Activated CD8-positive, alpha-beta memory T cell treated with anti-CD3 and anti-CD28 coated beads for 48 hours (primary cell): ENCODE data around the gene RGS8.
"Not testable (repeated sequence)": the region's sequence is repeated elsewhere in the genome, so short reads cannot be mapped to it uniquely, and the experiment has no call there.

Experiments
- DNase-seq, 3 experiments: peaks; one replicate each; pipeline ENCODE4 v3.0.0-alpha.2; 2020; ENCODE audit warnings: low read depth in 2 of 3, low spot score in 2 of 3

Gene RGS8

DNA sequence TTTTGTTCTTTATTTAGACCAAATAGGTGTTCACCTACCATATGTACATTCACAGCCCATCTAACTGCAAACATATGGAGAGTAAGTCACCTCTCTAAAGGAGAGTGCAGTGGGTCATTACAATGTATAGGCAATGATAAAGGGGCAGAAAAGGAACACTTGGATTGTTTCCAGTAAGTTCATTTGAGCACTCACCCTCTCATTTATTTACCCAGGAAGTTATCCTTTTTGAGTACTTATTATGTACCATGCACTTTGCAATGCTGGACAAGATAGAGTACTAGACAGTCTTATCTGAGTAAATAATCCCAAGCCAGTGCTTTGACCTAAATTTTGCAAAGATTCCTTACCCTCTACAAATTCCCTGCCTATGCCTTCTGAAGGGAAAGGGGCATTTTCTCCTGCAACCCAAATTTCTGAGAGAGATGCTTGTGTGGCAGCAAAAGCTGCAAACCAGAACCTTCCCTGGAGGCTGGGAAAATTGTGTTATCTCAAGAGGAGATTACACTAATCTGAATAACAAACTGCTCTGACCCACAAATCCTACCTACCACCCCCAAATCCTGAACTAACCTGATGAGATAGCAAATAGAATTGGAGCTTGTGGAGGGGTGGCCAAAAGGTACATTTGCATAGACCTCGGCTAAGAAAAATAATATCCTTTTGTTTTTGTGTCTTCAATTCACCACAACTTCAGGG is 18.6 kb upstream of the RGS8 start:
- DNase-seq: no peak

DNA sequence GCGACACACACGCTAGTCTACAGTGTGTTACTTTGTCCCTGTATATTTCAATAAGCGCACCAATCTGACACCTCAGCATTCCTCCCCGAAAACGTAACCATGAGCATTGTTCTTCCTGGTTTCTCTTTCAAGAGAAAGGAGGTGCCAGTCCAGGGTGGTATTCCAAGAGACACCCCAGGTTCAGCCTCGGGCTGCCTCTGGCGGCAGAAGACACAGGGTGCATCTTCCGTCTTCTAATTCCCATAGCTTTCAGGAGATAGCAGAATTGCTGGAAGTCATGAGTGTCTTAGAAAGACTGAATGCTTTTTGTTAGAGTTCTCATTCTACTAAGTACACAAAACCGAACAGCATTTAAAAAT is 15.9 kb upstream of the RGS8 start:
- DNase-seq: no peak

DNA sequence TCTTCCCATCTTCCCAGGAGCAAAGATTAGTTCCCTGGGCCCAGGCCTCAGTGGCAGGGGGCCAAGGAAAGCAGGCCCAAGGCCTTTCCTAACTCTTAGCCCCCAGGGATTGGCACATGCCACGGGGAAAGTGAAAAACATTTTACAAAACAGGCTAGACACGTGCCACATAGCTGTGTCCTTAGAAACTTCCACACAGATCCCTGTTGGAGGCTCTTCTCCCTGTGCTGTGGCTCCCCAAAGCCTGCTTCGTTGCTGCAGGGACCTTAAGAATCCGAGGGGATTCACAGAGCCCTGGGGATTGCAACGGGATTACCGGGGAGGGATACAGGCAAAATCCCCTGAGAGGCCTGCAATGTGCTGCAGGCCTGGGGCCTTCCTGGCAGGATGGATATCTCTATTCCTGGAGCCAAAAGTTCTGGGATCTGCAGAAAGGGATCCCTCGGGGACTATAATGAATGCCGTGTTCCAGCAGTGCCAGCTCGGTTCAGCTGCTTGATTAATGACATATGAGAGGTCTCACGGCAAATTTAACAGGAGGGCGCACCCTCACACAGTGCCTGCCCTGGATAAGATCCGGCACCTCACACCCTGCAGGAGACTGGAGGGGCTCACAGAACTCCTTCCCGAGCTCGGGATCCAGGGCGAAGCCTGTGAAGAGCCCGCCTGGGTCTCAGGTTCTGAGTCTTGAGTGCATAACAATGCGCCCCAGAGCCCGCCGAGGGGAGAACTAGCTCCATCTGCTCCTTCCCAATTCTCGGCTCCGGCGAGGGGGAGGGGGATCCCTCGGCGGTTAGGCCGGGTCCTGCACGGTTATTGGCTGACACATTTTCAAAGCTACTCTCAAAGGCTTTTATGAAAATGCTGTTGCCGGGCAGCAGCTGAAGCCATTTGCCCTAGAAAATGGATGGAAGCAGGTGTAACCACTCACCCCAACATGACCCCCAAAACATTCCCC is 15.3 kb upstream of the RGS8 start:
- no peak for DNase-seq

DNA sequence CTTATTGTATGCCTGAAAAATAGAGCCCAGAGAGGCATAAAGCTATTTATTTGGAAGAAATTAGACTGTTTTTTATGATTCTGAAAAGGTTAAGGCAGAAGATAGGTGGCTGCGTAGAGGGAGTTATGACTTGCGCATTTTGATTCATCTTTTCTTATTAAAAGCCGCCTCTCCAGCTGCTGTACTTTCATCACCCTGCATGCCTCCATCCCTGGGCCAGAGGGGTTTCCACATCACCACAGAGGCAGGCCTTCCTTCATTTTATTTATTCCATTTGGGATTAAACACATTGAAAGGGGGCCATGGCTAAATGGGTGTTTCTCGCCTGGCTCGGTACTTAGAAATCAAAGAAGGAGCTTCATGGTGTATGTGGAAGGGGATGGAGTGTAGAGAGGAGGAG is 14.6 kb upstream of the RGS8 start:
- DNase-seq: no peak

DNA sequence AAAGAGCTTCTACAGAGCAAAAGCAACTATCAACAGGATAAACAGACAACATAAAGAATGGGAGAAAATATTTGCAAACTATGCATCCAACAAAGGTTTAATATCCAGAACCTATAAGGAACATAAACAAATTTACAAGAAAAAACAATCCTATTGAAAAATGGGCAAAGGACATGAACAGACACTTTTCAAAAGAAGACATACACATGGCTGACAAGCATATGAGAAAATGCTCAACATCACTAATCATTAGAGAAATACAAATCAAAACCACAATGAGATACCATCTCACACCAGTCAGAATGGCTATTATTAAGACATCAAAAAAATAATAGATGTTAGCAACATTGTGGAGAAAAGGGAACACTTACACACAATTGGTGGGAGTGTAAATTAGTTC is 8.8 kb upstream of the RGS8 start:
- DNase-seq: not testable (repeated sequence)

DNA sequence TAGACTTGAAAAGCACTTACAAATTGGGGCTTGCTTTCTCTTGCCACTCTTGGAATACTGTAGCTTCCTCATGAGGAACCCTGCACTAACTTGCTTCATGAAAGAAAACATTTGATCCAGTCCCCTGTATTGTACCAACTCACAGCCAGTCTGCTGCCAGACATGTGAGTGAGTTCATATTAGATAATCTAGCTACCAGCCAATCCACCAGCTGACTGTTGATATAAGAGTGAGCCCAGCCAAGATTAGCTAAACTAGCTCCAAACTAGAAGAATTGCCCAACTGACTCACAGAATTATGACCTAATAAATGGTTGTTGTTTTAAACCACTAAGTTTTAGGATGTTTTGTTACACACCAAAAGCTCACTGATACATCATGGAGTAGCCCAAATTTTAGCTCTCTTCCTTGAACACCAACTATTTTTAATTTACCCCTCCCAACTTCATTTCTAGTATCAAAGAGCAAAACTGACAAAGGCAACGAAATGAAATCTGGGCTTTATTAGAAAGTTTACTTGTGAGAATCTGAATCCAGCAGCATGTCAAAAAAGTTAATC is 6.6 kb upstream of the RGS8 start:
- DNase-seq: no peak

DNA sequence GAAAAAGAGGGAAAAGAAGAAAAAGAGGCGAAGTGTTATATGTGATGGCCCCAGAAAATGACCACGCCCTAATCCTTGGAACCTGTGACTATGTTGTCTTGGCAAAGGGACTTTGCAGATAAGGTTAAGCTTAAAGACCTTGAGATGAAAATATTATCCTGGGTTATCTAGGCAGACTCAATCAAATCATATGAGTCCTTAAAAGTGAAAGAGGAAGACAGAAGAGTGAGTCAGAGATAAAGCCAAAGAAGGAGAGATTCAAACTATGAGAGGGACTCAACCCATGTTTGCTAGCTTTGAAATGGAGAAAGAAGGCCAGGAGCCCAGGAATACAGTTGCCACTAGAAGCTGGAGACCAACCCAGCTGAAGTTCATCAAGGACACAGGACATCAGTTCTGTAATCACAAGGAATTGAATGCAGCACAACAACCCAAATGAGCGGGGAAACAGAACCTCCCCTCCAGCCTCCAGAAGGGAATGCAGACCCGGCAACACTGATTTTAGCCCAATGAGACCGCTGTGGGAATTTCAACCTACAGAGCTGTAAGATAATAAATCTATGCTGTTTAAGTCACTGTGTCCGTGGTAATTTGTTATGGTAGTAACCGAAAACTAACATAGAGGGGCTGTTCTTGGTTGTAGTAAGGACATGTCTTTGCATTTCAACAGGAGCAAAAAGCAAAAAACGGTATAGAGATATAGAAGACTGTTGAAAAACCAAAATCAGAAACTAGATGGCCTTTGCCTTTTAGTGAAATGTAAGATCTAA is 4.2 kb upstream of the RGS8 start:
- no peak for DNase-seq

DNA sequence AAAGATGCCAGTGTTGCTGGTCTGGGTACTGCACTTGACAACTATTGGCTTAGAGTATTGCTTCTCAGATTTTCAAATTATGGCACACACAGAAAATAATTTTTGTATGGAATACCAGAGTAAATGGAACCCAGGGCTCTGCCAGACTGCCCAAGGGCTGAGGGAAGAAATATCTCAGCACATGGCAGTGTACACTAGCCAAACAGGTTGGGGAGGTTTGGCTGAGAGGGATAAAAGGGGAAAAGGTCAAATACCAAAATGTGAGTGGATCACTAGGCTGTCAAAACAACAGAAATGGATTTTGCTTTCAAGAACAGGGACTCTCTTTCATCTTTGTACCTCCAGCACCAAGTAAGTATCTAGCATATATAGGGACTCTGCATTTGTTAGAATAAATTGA is 3.0 kb upstream of the RGS8 start:
- DNase-seq: no peak

DNA sequence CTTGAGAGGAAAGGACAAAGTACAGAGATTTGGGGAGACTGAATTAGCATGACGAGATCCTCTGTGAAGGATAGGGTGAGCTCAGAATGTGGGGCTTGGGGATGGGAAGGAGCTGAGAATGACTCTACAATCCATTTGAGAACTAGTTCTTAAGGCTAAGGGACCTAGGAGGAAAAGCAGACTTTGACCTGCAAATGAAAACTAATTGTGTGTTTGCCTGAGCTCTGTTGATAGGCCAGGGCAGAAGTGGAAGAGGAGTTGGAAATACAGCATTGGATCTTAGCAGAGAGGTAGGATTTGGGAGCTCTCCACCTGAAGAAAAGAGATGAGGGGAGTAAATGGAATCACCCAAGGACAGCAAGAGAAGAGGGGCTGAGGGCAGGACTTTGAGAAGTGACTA is 2.1 kb upstream of the RGS8 start:
- DNase-seq: no peak

DNA sequence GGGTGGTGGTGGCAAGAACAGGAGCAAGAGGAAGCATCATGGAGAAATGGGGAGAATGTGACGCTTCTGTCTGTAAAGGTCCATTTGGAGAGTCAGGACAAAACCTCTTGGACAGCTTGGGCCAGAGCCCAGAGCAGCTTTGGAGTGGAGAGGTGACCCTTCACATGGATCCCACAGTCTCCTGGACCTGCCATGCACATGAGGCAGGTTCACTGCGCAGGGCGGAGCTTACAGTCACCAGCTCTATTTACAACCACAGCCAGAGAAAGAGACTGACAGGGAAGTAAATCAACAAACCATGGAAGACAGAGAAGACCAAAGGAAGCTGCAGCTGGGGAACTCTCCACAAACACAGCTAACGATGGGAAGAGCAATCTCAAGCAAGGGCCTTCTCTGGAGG is 828 bp upstream of the RGS8 start:
- DNase-seq: no peak

DNA sequence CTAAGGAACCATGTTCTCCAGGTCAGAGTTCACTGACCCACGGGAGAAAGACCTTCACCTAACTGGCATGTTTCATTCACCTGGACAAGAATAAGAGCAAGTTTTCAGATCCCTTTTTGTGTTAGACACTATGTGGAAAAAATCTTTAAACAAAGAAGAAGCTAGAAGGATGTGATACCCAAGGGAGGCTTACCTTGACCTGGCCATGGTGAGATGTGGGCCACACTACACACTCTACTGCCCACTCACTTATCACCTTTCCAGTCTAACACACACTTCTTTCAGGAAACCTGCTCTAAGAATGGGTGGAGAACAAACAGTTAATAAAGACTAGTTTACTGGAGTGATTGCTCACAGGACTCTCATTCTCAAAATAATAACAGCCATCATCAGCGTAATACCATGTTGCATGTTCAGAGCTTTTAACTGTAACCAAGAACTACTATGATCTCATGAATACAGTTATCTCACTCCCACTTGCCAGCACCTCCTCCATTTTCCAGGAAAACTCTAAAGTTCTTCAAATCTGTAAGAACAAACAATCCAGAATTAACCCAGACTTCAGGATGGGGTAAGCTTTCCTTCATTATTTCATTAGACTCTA is 1.4 kb downstream of the RGS8 start:
- DNase-seq: no peak

DNA sequence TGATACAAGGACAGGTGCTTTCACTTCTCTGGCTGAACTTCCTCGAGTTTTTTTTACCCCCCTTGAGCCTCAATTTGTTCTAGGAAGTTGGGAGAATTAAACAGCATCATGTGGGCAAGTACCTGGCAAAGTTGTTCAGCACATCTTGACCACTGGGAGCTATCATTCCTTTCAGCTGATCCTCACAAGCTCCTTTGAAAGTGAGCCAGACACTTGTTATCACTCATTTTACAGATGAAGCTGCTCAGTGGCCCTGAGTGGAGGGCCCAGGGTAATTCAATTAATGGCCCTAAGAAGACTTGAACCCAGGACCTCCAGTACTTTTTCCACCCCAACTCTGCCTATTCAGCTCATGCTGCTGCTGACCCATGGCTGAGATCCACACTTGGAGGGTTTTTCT is 2.0 kb downstream of the RGS8 start:
- no peak for DNase-seq

DNA sequence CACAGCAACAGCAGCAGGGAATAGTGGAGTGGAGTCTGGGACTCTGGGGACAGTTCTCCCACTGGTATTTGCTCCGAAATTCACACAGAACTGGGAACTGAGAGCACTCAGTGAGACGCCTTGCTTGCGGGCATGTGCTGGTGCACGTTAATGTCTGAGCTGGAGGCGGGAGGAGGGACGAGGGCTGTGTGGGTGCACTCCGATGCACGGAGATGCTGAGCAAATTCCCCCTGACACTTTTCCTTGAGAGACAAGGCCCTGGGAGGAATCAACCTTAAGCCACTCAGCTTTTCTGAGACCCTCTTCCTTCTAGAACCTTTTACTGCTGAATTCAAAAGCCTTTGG is 2.8 kb downstream of the RGS8 start:
- DNase-seq: no peak

DNA sequence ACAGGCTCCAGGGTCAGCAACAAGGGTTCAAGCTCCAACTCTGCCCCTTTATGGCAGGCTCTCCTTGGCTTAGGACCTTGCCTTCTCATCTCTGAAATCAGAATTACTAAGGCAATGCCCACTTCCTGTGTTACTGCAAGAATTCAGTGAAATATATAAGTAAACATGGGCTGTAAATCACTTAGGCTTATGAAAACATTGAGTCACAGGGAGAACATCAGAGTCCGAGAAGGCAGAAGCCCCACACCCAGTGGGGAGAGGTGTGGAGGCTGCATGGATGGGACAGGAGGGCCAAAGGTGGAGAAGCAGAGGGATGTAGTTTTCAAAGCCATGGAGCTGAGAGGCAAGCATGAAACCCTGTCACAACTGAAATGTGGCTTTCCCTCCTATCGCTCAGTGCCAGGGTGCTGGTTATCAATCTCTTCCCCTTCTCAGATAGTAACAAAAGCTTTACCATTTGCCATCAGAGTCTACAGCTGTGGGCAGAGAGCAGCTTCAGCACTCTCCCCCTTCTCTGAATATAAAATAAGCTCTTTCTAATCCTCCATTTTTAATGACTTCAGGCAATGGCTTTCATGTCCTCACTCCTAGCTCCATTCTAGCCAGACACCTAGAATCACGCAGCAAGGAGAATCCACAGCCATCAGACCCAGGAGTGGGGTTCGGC is 3.4 kb downstream of the RGS8 start:
- no peak for DNase-seq

DNA sequence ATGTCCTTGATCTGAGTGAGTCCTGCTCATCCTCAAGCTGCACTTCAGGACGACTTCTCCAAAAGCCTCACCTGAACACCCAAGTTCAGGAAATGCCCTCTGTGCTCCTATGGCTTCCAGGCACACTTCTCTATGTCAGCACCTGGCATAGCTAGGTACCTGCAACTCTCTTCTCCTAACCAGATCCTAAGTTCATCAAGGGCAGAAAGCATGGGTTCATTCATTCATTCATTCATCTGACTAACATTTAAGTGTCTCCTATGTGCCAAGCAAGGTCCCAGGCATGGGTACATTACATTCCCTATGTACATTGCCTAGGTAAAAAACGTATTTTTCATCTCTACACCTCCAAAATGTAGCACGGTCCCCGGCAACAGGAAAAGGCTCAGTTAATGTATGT is 4.0 kb downstream of the RGS8 start:
- no peak for DNase-seq

DNA sequence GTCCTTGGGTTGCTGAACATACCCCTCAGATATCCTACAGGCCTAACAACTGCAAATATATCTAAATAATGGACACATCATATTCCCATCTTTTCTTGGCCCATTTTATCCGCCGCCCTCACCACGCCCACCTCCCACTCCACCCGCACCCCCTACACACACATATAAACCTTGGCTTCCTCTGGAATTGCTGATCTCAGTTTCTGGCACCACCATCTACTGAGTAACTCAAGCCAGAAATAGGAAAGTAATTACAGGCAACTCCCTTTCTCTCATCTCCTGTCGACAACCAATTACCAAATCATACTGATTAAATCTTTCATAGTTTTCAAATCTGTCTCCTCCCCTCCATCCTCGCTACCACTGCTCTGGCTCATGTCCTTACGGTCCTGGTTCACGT is 4.7 kb downstream of the RGS8 start:
- DNase-seq: no peak

DNA sequence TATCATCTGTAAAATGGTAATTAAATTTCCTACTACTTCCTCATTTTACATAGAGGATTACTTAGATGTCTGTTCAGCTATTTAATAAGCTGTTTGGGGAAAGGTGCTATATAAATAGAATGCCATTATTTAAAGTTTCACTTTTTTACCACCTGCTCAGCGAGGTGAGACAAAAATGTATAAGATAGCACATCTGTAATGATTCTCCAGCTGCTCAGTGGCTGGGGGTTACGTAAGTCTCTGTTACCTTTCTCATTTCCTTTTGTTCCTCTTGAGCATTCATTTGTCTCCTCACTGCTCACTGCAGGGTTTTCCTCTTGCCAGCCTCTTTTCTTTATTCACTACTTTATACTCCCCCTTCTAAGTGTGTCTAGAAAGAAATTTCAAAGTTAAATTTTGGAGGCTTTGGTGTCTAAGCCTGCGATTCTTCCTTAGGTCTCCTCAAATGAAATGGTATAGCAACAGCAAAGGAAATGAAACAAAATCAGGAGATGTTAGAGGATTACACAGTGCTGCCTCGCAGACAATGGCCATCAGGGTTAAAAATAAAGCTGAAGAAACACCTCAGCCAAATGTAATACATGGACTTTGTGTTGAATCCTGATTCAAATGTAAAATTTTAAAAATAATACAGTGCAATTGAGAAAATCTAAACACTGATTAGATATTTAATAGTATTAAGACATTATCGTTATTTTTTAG is 6.8 kb downstream of the RGS8 start:
- no peak for DNase-seq

DNA sequence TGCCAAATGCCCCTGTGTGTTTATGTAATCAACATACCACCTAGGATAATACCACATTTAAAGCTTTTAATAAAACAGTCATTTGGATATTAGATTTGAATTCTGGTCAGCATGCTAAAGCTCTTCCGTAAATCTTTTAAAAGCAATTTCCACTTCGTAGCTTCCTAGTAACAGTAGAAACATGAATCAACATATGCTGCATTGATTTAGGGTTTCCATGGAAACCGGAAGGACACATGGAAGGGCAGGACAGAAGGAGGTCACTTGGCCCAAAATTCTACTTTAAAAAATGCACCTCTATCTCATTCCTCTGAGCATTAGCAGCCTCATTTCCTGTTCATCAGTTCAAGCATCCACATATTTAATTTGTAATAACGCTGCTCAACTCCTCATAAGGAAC is 8.1 kb downstream of the RGS8 start:
- DNase-seq: no peak

DNA sequence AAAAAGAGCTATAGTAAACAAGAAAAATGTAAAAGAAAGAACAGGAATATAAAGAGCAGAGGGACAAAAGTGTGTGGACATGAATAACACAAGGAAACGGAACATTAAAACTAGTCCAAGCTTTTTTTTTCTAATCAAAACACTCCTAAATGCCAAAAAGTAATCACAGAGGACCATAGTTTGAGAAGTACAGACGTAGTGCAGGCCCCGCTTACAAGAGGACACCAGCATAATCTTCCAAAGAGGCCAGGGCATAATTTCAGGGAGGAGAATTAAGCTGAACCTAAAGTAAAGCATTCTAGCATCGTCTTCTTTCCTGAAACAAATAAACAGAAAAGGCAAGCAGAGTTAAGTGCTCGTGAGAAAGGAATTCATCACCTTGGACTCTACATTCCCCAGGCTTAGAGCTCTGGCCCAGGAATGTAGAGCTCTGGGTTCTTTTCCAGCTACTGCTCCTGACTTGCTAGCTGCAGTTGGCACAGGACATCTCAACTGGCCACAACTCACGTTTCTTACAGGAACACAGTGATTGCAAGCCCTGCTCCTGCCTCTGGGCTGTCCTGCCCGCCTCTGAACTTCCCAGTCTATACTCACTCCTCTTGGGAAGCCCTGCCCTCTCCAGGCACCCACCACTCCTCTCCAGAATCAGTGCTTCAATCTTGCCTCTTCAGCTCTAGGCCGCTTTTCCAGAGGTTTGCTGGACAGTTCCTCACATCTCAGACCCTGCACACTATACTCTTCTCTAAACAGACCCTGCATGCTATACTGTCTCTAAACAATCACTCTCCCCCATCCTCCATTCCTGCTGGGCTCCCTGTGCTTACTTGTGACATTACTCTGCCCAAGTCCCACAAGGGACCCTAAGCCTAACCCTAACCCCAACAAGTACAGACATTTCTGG is 9.8 kb downstream of the RGS8 start:
- no peak for DNase-seq
